NCI-H82 treated with DMSO at 0.1 percent for 48 hours (cell line): ENCODE measurements around the gene NKAIN2.
"Not testable (repeated sequence)": the region's sequence is repeated elsewhere in the genome, so short reads cannot be mapped to it uniquely, and the experiment has no call there.

Source experiments
- DNase-seq: peaks from one replicate; lab custom pipeline; 2025; ENCODE audit not compliant: unreplicated experiment; lab: John Stamatoyannopoulos, UW

The NKAIN2 gene

DNA sequence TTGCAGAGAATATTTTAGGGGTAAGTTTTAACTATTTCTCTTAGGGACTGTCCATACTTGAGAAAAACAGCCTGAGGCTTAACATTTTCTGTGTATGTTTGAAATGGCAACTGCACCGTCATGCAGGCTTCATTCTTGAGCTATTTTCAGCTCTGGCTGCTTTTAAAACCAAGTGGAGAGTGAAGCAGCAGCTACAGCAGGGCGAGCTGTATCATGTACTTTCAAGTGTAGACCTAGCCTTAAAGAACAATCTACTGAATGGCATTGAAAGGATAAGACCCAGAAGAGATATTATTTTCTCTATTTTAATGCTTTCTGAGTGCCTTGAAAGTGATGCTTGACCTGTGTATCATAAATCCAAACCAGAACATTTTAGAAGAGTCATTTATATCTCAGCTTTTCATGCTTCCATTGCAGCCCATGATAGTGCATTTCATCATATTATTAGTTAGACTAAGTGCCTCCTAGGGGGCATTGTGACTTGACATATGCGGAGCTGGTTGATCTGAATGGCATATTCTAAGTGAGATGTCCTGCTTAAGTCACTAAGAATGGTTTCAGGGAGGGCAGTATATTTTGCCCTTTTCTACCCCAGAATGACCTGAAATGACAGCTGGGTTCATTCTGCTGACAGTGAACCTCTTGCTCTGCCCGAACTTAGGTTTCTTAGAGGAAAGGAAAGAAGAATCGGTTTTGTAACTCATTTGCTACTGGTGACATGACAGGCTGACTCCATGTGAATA, 85.3 kb downstream of the NKAIN2 start:
- DNase-seq = no peak

GRCh38 chr6:123895346-123895745, 91.7 kb downstream of the NKAIN2 start:
- no peak for DNase-seq

- DNase-seq = no peak
Observed at GRCh38 chr6:123895806-123896205, 92.1 kb downstream of the NKAIN2 start.

GRCh38 chr6:123896869-123897268, 93.2 kb downstream of the NKAIN2 start:
- no peak for DNase-seq

DNA sequence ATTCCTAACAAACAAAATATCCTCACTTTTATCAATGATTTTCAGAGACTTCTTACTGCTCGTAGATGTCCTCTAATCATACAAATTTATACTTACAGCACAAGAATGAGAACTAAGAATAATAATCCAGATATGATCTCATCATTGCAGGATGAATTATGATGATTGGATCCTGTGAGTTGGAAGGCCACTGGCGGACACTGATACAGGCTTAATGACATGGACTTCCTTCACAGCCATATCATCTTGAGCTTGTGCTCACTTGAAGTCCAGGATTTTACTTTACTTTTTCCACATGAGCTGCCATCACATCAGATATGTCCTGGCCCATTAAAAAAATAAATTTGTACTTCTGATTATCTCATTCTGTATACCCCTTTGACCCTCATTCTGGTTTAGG, 94.3 kb downstream of the NKAIN2 start:
- no peak for DNase-seq

DNA sequence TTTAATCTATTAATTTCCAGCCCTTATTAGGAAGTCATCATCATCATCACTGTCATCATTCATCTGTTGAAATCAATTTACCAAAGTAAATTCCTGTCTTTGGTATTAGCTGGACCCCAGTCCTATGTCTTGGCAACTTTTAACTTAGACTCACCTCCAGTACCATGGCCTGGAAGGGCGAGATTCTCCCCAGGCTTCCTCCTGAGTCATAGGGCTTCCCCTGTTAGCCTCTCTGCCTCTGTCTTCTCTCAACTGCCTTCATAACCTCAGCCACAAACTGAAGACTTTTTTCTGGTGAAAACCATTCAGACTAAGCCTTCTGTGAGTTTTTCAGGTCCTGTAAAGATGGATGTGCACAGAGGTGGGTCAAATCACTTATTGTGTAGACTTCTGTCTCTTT, 95.0 kb downstream of the NKAIN2 start:
- no peak for DNase-seq

DNA sequence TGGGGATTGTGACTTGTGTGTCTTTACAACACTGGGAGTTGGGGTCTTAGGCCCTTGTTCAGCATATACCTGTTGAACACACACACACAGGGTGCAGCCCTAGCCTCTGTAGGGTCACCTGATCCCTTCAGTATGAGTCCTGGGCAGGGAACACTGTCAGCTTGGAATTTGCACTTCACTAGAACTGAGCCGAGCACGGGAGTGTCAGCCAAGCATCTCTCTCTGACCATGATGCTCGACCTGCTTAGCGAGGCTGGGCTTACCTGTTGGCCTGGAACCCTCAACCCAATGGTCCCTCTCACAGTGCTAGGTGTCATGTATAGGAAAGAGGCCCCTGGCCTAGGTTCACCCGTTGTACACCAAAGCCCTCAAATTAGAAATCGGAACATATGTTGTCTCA, 96.1 kb downstream of the NKAIN2 start:
- no peak for DNase-seq

- no peak for DNase-seq
Observed at GRCh38 chr6:123901436-123901835, 97.8 kb downstream of the NKAIN2 start.

DNA sequence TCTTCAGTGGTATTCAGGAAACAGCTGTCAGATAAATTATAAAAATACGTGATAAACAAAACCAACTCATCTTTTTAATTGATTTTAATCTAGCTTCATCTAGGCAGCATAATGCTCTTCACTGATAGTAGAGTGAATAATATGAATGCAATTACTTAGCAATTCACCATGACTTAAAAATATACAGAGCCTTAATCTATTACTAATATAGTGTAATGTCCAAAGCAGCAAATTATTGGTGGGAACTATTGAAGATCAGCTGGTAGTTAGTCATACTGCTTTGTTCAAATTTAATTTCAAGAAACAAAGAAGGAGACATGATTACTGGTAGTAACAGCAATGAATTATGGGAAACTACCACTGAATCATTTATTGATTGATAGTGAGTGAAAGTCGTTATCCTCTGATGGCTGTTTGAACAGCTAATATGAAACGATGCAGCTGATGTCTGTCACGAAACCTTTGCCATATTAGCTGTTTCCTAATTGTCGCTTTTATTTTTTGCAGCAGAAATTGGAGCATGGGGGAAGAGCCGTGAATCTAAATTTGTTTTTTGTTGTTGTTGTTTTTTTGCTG, 99.2 kb downstream of the NKAIN2 start:
- no peak for DNase-seq

GRCh38 chr6:123904228-123904627, 100.6 kb downstream of the NKAIN2 start:
- no peak for DNase-seq

GRCh38 chr6:123908797-123909196, 105.1 kb downstream of the NKAIN2 start:
- no peak for DNase-seq

- DNase-seq = no peak
Observed at GRCh38 chr6:123909989-123910388, 106.3 kb downstream of the NKAIN2 start.

DNA sequence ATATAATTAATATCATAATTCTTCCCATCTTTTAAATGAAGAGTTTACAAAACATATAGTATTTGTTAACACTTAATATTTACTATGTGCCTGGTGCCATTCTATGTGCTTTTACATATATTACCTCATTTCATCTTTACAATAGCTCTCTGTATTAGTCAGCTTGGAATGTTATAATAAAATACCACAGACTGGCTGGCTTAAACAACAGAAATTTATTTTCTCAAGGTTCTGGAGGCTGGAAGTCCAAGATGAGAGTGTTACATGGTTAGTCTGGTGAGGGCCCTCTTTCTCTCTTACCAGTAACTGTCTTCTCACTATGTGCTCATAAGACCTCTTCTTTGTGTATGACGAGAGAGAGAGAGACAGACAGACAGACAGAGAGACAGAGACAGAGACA, 110.2 kb downstream of the NKAIN2 start:
- no peak for DNase-seq

DNA sequence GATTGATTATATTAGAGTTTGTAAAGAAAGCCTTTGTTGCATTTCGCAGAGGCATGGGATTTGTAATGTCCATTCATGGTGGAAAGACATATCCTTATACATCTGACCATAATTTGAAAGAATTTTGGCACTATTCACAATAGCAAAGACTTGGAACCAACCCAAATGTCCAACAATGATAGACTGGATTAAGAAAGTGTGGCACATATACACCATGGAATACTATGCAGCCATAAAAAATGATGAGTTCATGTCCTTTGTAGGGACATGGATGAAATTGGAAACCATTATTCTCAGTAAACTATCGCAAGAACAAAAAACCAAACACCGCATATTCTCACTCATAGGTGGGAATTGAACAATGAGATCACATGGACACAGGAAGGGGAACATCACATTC, 119.7 kb downstream of the NKAIN2 start:
- not testable (repeated sequence) for DNase-seq

DNA sequence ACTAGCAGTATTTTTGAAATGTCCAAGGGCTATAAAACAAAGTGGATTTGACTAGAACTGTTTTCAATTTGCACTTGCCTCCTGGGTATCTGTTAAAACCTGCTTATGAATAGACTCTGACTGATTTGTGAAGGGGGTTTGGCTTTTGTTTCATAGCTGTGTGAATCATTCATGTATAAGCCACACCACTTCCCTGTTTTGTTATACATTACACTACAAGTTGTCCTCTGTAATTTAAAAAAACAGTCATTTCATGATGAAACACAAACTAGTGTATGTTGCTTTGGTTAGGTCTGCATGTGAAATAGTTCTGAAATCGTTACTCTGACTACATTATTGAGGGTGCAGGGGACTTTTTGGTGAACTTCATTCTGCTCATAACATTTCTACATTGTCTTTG, 121.7 kb downstream of the NKAIN2 start:
- no peak for DNase-seq

DNA sequence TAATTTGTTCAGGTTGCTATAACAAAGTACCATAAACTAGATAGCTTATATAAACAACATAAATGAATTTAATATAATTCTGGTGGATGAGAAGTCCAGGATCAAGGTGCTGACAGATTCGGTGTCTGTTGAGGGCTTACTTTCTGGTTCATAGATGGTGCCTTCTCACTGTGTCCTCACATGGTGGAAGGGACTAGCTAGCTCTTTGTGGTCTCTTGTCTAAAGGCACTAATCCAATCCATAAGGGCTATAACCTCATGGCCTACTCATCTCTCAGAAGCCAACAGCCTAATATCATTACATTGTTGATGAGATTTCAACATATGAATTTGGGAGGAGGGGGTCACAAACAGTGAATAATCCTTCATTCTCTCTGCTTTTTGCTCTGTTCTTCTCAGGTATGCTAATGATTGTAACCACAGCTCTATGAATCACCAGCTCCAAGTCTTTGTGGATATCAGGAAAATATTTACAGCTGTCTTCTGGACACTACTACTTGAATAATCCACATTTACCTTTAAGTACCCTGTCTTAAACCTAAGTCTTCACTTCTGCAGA, 122.3 kb downstream of the NKAIN2 start:
- DNase-seq = no peak

DNA sequence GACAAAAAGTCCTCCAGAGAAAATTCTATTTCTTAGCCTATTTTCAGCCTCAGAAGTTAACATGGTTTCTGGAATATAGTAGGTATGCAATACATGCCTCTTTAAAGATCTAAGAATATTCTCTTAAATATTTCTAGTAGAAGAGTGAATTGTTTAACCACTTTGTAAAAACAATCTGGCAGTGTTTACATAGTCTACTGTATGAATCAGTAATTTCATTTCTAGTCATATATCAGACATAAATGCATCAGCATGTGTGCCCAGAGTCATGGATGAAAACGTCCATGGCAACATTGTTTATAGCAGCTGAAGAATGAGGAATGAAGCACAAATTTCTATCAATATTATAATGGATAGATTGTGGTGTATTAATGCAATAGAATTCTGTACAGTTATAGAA, 124.9 kb downstream of the NKAIN2 start:
- no peak for DNase-seq

- no peak for DNase-seq
Observed at GRCh38 chr6:123931928-123932327, 128.3 kb downstream of the NKAIN2 start.

DNA sequence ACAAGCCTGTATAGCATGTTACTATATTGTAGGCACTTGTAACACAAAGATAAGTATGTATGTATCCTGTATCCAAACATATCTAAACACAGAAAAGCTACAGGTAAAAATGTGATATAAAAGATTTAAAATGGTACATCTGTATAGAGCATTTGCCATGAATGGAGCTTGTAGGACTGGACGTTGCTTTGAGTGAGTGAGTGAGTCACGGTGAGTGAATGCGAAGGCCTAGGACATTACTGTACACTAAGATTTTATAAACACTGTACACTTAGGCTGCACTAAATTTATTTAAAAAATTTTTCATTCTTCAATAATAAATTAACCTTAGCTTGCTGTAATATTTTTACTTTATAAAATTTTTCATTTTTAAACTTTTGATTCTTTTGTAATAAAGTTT, 136.9 kb downstream of the NKAIN2 start:
- DNase-seq = no peak

GRCh38 chr6:123941855-123942254, 138.2 kb downstream of the NKAIN2 start:
- no peak for DNase-seq

- no peak for DNase-seq
Observed at GRCh38 chr6:123945386-123945785, 141.7 kb downstream of the NKAIN2 start.

- no peak for DNase-seq
Observed at GRCh38 chr6:123953920-123954319, 150.3 kb downstream of the NKAIN2 start.
